ENCODE results near the gene SLC66A1. TPM values are rescaled to one million over a fixed set of nuclear protein-coding genes. Genes with fewer than 3 reads are reported as not detected.

SLC66A1 gene
- total RNA-seq (ENCODE audit: low replicate concordance): 4.8 and 16.7 TPM in 2 replicates

GRCh38 chr1:19311931-19312781 is at the start of gene SLC66A1, which contains the start of gene AKR7A2:
TSS of gene SLC66A1 (plus strand) at chr1:19312326. CDS start at chr1:19317678, 5,352 bp downstream.
TSS of gene AKR7A2 (minus strand) at chr1:19312144. CDS start at chr1:19312124, 20 bp downstream.
- peak within 1 kb of the TSS; percentile 74 for H3K27ac Mint-ChIP-seq
- peaks cover 2% of the 10 kb centered on the region for H3K27me3 Mint-ChIP-seq (ENCODE audit: insufficient read depth, low read depth)
- H3K9me3 Mint-ChIP-seq: no peaks in the 10 kb centered on the region
- Histone ChIP-seq H3K4me3 (peak within 1 kb of the TSS; percentile 72), H3K27me3 (no peaks in the 10 kb centered on the region), H2AFZ (replicated peaks) (peak within 1 kb of the TSS; percentile 75), H3K4me1 (peaks cover 7% of the 10 kb centered on the region), H3K9me3 (ENCODE audit: low read depth) (no peaks in the 10 kb centered on the region), H4K20me1 (ENCODE audit: low read depth) (peaks cover 38% of the 10 kb centered on the region), H3K4me2 (peak within 1 kb of the TSS; percentile 99), H3K27ac (no peak within 1 kb of the TSS), H3K36me3 (no peaks in the 10 kb centered on the region), H3K79me2 (ENCODE audit: low read depth) (peaks cover 39% of the 10 kb centered on the region), H3K9ac (peak within 1 kb of the TSS; percentile 86), H3F3A (ENCODE audit: low read depth) (no peaks in the 10 kb centered on the region)
- TF ChIP-seq EZH2 (IDR thresholded peaks at IDR 0.05) (no peak), EZH2phosphoT487 (IDR thresholded peaks at IDR 0.05) (no peak), CTCF (IDR thresholded peaks at IDR 0.05) (peak; percentile 7)
- DNase-seq (ENCODE audit: low spot score): peak; percentile 98
- H3K4me3 Mint-ChIP-seq: peak within 1 kb of the TSS; percentile 94
- peaks cover 10% of the 10 kb centered on the region for H3K36me3 Mint-ChIP-seq
- H3K4me1 Mint-ChIP-seq: peaks cover 37% of the 10 kb centered on the region

GRCh38 chr1:19262744-19263143 is 49.4 kb upstream of the SLC66A1 start:
- no peak overlapping the region for H3K27ac Mint-ChIP-seq
- peaks cover 2% of the 10 kb centered on the region for H3K27me3 Mint-ChIP-seq (ENCODE audit: insufficient read depth, low read depth)
- TF ChIP-seq CTCF (IDR thresholded peaks at IDR 0.05) (no peak), EZH2 (IDR thresholded peaks at IDR 0.05) (no peak), EZH2phosphoT487 (IDR thresholded peaks at IDR 0.05) (no peak)
- Histone ChIP-seq H3K9ac (peak overlapping the region; percentile 3), H4K20me1 (ENCODE audit: low read depth) (no peaks in the 10 kb centered on the region), H3K27ac (no peak overlapping the region), H3K36me3 (no peaks in the 10 kb centered on the region), H2AFZ (replicated peaks) (no peak overlapping the region), H3K9me3 (ENCODE audit: low read depth) (no peaks in the 10 kb centered on the region), H3K4me1 (no peaks in the 10 kb centered on the region), H3K79me2 (ENCODE audit: low read depth) (no peaks in the 10 kb centered on the region), H3F3A (ENCODE audit: low read depth) (no peaks in the 10 kb centered on the region), H3K4me2 (no peak overlapping the region), H3K27me3 (no peaks in the 10 kb centered on the region), H3K4me3 (no peak overlapping the region)
- no peaks in the 10 kb centered on the region for H3K4me1 Mint-ChIP-seq
- no peak overlapping the region for H3K4me3 Mint-ChIP-seq
- DNase-seq (ENCODE audit: low spot score): no peak
- H3K9me3 Mint-ChIP-seq: no peaks in the 10 kb centered on the region
- no peaks in the 10 kb centered on the region for H3K36me3 Mint-ChIP-seq

- H3K9me3 Mint-ChIP-seq: no peaks in the 10 kb centered on the region
- no peaks in the 10 kb centered on the region for H3F3A ChIP-seq (ENCODE audit: low read depth)
- H4K20me1 ChIP-seq (ENCODE audit: low read depth): no peaks in the 10 kb centered on the region
- H3K4me3 ChIP-seq: no peak overlapping the region
- no peaks in the 10 kb centered on the region for H3K36me3 ChIP-seq
- H3K4me1 ChIP-seq: no peaks in the 10 kb centered on the region
- DNase-seq (ENCODE audit: low spot score): no peak
- H3K9ac ChIP-seq: no peak overlapping the region
- H3K27me3 Mint-ChIP-seq (ENCODE audit: insufficient read depth, low read depth): no peaks in the 10 kb centered on the region
- TF ChIP-seq CTCF (IDR thresholded peaks at IDR 0.05) (no peak), EZH2phosphoT487 (IDR thresholded peaks at IDR 0.05) (no peak), EZH2 (IDR thresholded peaks at IDR 0.05) (no peak)
- H3K79me2 ChIP-seq (ENCODE audit: low read depth): no peaks in the 10 kb centered on the region
- H3K9me3 ChIP-seq (ENCODE audit: low read depth): no peaks in the 10 kb centered on the region
- H3K27ac ChIP-seq: no peak overlapping the region
- H3K4me2 ChIP-seq: no peak overlapping the region
- H3K27me3 ChIP-seq: no peaks in the 10 kb centered on the region
- no peak overlapping the region for H3K27ac Mint-ChIP-seq
- no peaks in the 10 kb centered on the region for H3K4me1 Mint-ChIP-seq
- no peak overlapping the region for H3K4me3 Mint-ChIP-seq
- no peak overlapping the region for H2AFZ ChIP-seq (replicated peaks)
- no peaks in the 10 kb centered on the region for H3K36me3 Mint-ChIP-seq
Observed at GRCh38 chr1:19268445-19268844, 43.7 kb upstream of the SLC66A1 start.
